Stimulated activated CD4-positive, alpha-beta T cell treated with anti-CD3 and anti-CD28 coated beads, Interleukin-1b, Interleukin-23, amount 100 ng/mL, for 4 hours (primary cell): ENCODE data around the gene DBT.
"Not testable (repeated sequence)": the region's sequence is repeated elsewhere in the genome, so short reads cannot be mapped to it uniquely, and the experiment has no call there.

Experiments
- DNase-seq, 2 donors: peaks; one replicate each; pipeline ENCODE4 v3.0.0-alpha.2; 2020; ENCODE audit warnings: low read depth in 2 of 2

DBT gene

GRCh38 chr1:100250807-100251206 lies 1.2 kb upstream of the DBT start:
- no peak for DNase-seq

GRCh38 chr1:100250264-100250663 lies 630 bp upstream of the DBT start:
- no peak for DNase-seq

DNA sequence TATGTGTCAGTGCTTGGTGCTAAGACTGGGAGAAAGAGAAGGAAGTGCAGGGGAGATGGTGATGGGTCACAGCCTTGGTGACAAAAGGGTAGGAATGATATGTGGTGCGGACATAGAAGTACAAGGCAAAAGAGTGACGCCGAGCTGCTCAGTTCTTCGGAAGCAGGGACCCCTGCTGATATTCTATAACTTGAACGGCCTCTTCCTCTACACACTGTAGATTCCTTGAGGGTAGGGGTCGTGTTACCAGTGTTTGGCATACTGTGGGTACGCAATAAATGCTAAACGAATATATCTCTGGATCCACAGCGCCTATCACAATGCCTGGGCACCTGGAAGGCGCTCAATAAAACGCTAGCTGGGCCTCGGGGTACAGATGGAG lies 488 bp downstream of the DBT start:
- no peak for DNase-seq

DNA sequence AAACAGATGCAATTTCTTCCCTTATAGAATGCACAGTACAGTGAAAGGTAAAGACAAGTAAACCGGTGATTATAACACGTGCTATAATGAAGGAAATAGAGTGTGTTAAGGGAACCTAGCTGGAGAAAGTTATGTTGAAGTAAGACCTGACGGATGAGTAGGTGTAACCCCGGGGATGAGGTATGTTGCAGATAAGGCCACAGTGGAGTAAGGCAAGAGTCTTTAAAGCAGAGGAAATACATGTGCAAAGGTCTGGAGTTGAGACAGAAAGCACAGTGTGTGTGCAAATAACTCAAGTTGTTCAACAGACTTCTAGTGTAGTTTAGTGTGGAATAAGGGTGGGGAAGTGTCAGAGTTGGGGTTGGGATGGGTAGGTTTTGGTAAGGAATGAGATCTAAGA lies 2.9 kb downstream of the DBT start:
- no peak for DNase-seq

GRCh38 chr1:100240631-100241030 lies 9.0 kb downstream of the DBT start:
- no peak for DNase-seq

GRCh38 chr1:100239961-100240360 lies 9.7 kb downstream of the DBT start:
- no peak for DNase-seq

- no peak for DNase-seq
These were observed 12.5 kb downstream of the DBT start for GRCh38 chr1:100237091-100237490.

DNA sequence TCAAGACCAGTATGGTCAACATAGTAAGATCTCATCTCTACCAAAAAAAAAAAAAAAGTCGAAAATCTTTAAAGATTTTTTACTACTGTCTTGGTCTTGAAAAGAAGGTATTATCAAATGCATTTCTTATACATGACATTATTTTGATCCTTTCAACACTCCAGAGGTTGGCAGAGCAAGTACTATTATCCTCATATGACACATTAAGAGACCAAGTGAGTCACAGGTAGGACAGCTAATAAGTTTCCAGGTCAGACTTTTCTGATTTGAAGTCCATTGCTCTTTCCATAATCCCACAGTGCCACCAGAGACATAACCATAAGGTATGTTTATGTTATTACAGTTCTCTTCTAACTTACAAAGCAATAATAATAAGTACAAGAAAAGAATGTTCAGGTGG lies 15.2 kb downstream of the DBT start:
- DNase-seq: no peak

GRCh38 chr1:100233566-100233965 lies 16.1 kb downstream of the DBT start:
- DNase-seq: not testable (repeated sequence)

DNA sequence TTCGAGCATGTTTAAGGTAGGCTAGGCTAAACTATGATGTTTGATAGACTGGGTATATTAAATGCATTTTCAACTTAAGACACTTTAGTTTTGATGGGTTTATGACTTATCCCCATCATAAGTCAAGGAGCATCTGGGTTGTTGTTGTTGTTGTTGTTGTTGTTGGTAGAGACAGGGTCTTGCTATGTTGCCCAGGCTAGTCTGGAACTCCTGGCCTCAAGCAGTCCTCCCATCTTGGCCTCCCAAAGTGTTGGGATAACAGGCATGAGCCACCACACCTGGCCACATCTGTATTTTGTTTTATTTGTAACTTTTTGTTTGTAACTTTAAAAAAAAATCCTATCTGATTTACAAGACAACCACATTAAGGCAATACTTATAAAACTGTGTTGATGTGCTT lies 17.5 kb downstream of the DBT start:
- DNase-seq: no peak

DNA sequence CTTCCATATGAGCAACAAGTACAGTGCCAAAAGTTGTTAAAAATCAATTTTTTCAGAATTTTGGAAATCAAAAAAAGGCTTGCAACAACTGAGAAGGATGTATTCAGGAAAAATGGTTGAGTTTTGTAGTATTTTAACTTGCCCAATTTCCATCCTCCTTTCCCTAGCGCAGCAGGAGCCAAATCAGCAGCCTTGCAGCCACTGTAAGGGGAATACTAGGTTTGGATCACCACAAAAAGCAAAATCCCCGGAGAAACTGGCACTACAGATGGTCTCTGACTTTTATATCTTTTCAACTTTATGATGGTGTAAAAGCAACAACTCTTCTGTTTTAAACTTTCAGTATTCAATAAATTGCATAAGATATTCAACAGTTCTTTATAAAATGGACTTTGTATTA lies 17.9 kb downstream of the DBT start:
- DNase-seq: no peak

- DNase-seq: no peak
These were observed 18.9 kb downstream of the DBT start for GRCh38 chr1:100230765-100231164.

- no peak for DNase-seq
These were observed 19.8 kb downstream of the DBT start for GRCh38 chr1:100229681-100230443.

DNA sequence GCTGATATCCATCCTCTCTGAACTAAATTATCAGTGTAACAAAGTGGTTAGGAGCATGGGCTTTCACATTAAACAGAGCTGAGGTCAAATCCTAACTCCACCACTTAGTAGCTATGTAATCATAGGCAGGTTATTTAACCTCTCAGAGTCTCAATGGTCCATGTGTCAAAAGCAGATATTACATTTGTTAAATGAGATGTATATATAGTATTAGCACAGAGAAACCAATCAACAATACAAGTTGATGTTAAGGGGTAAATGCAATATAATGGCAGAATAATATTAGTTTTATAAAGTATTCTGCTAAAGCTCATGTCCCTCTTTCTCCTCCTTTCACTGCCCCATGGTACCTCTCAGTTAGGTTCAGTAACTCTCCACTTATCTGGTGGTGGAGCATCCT lies 27.2 kb downstream of the DBT start:
- DNase-seq: no peak

DNA sequence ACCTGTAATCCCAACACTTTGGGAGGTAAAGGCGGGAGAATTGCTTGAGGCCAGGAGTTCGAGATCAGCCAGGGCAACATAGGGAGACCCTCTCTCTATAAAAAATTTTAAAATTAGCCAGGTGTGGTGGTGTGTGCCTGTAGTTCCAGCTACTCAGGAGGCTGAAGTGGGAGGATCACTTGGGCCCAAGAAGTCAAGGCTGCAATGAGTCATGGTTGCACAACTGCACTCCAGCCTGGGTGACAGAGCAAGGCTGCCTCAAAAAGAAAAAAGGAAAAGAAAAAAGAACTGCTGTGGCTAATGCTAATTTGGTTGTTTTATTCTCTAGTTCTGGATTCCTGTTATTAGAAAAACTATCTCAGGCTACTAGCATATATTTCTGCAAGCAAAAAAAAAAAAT lies 29.8 kb downstream of the DBT start:
- no peak for DNase-seq

GRCh38 chr1:100219457-100219856 lies 30.2 kb downstream of the DBT start:
- DNase-seq: no peak

DNA sequence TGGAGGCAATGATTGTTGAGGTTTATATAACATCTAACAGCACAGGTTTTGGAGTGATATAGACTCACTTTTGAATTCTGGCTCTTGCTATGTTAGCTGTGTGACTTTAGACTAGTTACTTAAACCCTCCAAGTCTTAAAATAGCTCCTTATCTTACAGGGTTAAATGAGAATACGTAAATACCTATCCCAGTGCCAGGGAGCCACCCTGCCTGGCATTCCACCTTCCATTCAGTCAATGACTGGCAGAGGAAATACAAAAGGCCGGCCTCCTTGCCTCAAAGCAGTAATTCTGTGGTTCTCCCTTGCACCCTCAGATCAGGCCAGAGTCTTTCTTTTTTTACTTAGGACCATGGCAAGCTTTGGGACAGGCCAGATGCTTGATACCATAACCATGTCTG lies 31.8 kb downstream of the DBT start:
- DNase-seq: no peak

- DNase-seq: no peak
These were observed 34.5 kb downstream of the DBT start for GRCh38 chr1:100215101-100215500.

- no peak for DNase-seq
These were observed 36.5 kb downstream of the DBT start for GRCh38 chr1:100213141-100213540.

GRCh38 chr1:100206301-100206700 lies 43.3 kb downstream of the DBT start:
- DNase-seq: no peak

GRCh38 chr1:100205593-100205992 lies 44.0 kb downstream of the DBT start:
- DNase-seq: not testable (repeated sequence)

- DNase-seq: not testable (repeated sequence)
These were observed 44.5 kb downstream of the DBT start for GRCh38 chr1:100205103-100205502.

DNA sequence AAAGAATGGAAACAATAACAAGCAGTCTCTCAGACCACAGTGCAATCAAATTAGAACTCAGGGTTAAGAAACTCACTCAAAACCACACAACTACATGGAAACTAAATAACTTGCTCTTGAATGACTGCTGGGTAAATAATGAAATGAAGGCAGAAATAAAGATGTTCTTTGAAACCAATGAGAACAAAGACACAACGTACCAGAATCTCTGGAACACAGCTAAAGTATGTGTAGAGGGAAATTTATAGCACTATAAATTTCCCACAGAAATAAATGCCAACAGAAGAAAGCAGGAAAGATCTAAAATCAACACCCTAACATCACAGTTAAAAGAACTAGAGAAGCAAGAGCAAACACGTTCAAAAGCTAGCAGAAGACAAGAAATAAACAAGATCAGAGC lies 46.9 kb downstream of the DBT start:
- not testable (repeated sequence) for DNase-seq

DNA sequence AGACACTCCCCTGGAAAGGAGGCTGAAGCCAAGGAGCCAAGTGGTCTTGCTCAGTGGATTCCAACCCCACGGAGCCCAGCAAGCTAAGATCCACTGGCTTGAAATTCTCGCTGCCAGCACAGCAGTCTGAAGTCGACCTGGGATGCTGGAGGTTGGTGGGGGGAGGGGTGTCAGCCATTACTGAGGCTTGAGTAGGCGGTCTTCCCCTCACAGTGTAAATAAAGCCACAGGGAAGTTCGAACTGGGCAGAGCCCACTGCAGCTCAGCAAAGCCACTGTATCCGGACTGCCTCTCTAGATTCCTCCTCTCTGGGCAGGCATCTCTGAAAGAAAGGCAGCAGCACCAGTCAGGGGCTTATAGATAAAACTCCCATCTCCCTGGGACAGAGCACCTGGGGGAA lies 49.6 kb downstream of the DBT start:
- not testable (repeated sequence) for DNase-seq
